Measurements from ENCODE around the gene LCN15. TPM values are rescaled to one million over a fixed set of nuclear protein-coding genes. Genes with fewer than 3 reads are reported as not detected.

LCN15 gene
- total RNA-seq, 1 donor from 2014 or later, result not detected

- H2AFZ ChIP-seq (ENCODE audit: low read depth, low read length), result no peak overlapping the region
- H4K20me1 ChIP-seq (ENCODE audit: insufficient read depth, low read length), result no peaks in the 10 kb centered on the region
- H3K27ac ChIP-seq (ENCODE audit: low read depth, low read length), result no peak overlapping the region
- no peak overlapping the region for H3K4me2 ChIP-seq (ENCODE audit: low read length)
- peaks cover 19% of the 10 kb centered on the region for H3K27me3 ChIP-seq (ENCODE audit: insufficient read depth, low read length)
- Mint-ChIP-seq H3K9me3 (ENCODE audit: unreplicated experiment) (no peaks in the 10 kb centered on the region), H3K36me3 (ENCODE audit: low read depth, unreplicated experiment) (peaks cover 2% of the 10 kb centered on the region), H3K27me3 (ENCODE audit: low read depth, unreplicated experiment) (peaks cover 8% of the 10 kb centered on the region), H3K4me1 (ENCODE audit: low read depth, unreplicated experiment) (no peaks in the 10 kb centered on the region), H3K27ac (ENCODE audit: unreplicated experiment) (no peak overlapping the region), H3K4me3 (ENCODE audit: unreplicated experiment) (no peak overlapping the region)
- FAIRE-seq, result no peak
- H3K79me2 ChIP-seq (ENCODE audit: insufficient read depth, low read length), result no peaks in the 10 kb centered on the region
- no peaks in the 10 kb centered on the region for H3K4me1 ChIP-seq (ENCODE audit: insufficient read depth, low read length)
- no peaks in the 10 kb centered on the region for H3K9me3 ChIP-seq (ENCODE audit: insufficient read depth, low read depth, low read length)
- no peaks in the 10 kb centered on the region for H3K36me3 ChIP-seq (ENCODE audit: insufficient read depth, low read length)
- H3K4me3 ChIP-seq (ENCODE audit: insufficient read depth, low read depth, low read length), result no peak overlapping the region
- H3K9ac ChIP-seq (ENCODE audit: low read length), result no peak overlapping the region
- TF ChIP-seq EZH2 (IDR thresholded peaks at IDR 0.05; ENCODE audit: insufficient read depth, low read length) (no peak), CTCF (IDR thresholded peaks at IDR 0.05; ENCODE audit: insufficient read depth, low read depth, low read length) (no peak)
- DNase-seq (ENCODE audit: low read depth), result no peak
These were observed 18.7 kb downstream of the LCN15 start for GRCh38 chr9:136745389-136746154.

GRCh38 chr9:136744773-136745172 lies 19.5 kb downstream of the LCN15 start:
- Histone ChIP-seq H3K4me2 (ENCODE audit: low read length) (no peak overlapping the region), H2AFZ (ENCODE audit: low read depth, low read length) (no peak overlapping the region), H3K9ac (ENCODE audit: low read length) (no peak overlapping the region), H4K20me1 (ENCODE audit: insufficient read depth, low read length) (no peaks in the 10 kb centered on the region), H3K79me2 (ENCODE audit: insufficient read depth, low read length) (no peaks in the 10 kb centered on the region), H3K27ac (ENCODE audit: low read depth, low read length) (no peak overlapping the region), H3K36me3 (ENCODE audit: insufficient read depth, low read length) (no peaks in the 10 kb centered on the region), H3K4me3 (ENCODE audit: insufficient read depth, low read depth, low read length) (no peak overlapping the region), H3K4me1 (ENCODE audit: insufficient read depth, low read length) (no peaks in the 10 kb centered on the region), H3K27me3 (ENCODE audit: insufficient read depth, low read length) (peaks cover 19% of the 10 kb centered on the region), H3K9me3 (ENCODE audit: insufficient read depth, low read depth, low read length) (no peaks in the 10 kb centered on the region)
- FAIRE-seq (no peak), DNase-seq (ENCODE audit: low read depth) (no peak)
- no peak overlapping the region for H3K4me3 Mint-ChIP-seq (ENCODE audit: unreplicated experiment)
- TF ChIP-seq CTCF (IDR thresholded peaks at IDR 0.05; ENCODE audit: insufficient read depth, low read depth, low read length) (no peak), EZH2 (IDR thresholded peaks at IDR 0.05; ENCODE audit: insufficient read depth, low read length) (no peak)
- no peaks in the 10 kb centered on the region for H3K4me1 Mint-ChIP-seq (ENCODE audit: low read depth, unreplicated experiment)
- H3K36me3 Mint-ChIP-seq (ENCODE audit: low read depth, unreplicated experiment), result no peaks in the 10 kb centered on the region
- no peak overlapping the region for H3K27ac Mint-ChIP-seq (ENCODE audit: unreplicated experiment)
- H3K27me3 Mint-ChIP-seq (ENCODE audit: low read depth, unreplicated experiment), result peaks cover 9% of the 10 kb centered on the region
- no peaks in the 10 kb centered on the region for H3K9me3 Mint-ChIP-seq (ENCODE audit: unreplicated experiment)

GRCh38 chr9:136743639-136744211 lies 20.6 kb downstream of the LCN15 start:
- Histone ChIP-seq H3K4me2 (ENCODE audit: low read length) (no peak overlapping the region), H3K27ac (ENCODE audit: low read depth, low read length) (no peak overlapping the region), H3K9me3 (ENCODE audit: insufficient read depth, low read depth, low read length) (no peaks in the 10 kb centered on the region), H3K27me3 (ENCODE audit: insufficient read depth, low read length) (peaks cover 19% of the 10 kb centered on the region), H4K20me1 (ENCODE audit: insufficient read depth, low read length) (no peaks in the 10 kb centered on the region), H3K4me3 (ENCODE audit: insufficient read depth, low read depth, low read length) (no peak overlapping the region), H3K4me1 (ENCODE audit: insufficient read depth, low read length) (no peaks in the 10 kb centered on the region), H3K79me2 (ENCODE audit: insufficient read depth, low read length) (no peaks in the 10 kb centered on the region), H2AFZ (ENCODE audit: low read depth, low read length) (no peak overlapping the region), H3K9ac (ENCODE audit: low read length) (no peak overlapping the region), H3K36me3 (ENCODE audit: insufficient read depth, low read length) (no peaks in the 10 kb centered on the region)
- TF ChIP-seq EZH2 (IDR thresholded peaks at IDR 0.05; ENCODE audit: insufficient read depth, low read length), result no peak
- TF ChIP-seq CTCF (IDR thresholded peaks at IDR 0.05; ENCODE audit: insufficient read depth, low read depth, low read length), result no peak
- H3K4me3 Mint-ChIP-seq (ENCODE audit: unreplicated experiment), result no peak overlapping the region
- H3K27ac Mint-ChIP-seq (ENCODE audit: unreplicated experiment), result no peak overlapping the region
- FAIRE-seq (no peak), DNase-seq (ENCODE audit: low read depth) (no peak)
- H3K27me3 Mint-ChIP-seq (ENCODE audit: low read depth, unreplicated experiment), result peaks cover 15% of the 10 kb centered on the region
- H3K36me3 Mint-ChIP-seq (ENCODE audit: low read depth, unreplicated experiment), result no peaks in the 10 kb centered on the region
- H3K4me1 Mint-ChIP-seq (ENCODE audit: low read depth, unreplicated experiment), result no peaks in the 10 kb centered on the region
- no peaks in the 10 kb centered on the region for H3K9me3 Mint-ChIP-seq (ENCODE audit: unreplicated experiment)

All from astrocyte (in vitro differentiated cells and primary cell).